GM12892 (cell line): ENCODE data around the gene CTR9.

Source experiments
- DNase-seq: peaks from one replicate; pipeline ENCODE4 v3.0.0; 2011; ENCODE audit not compliant: insufficient read length
- FAIRE-seq: peaks from 2 replicates; lab custom pipeline; 2011; peaks lifted over from hg19 to GRCh38; lab: Jason Lieb, UNC
- POLR2A ChIP-seq: IDR thresholded peaks from 2 replicates; pipeline ENCODE4 v1.6.1; 2011; ENCODE audit warnings: low read depth, low read length, control low read depth
- POLR2AphosphoS5 ChIP-seq: IDR thresholded peaks from 2 replicates; pipeline ENCODE4 v1.6.1; 2011; ENCODE audit warnings: low read depth, low read length, control low read depth
- TAF1 ChIP-seq: IDR thresholded peaks from 2 replicates; pipeline ENCODE4 v1.6.1; 2011; ENCODE audit warnings: low read depth, mild to moderate bottlenecking, control low read depth, low read length, borderline replicate concordance

The CTR9 gene

DNA sequence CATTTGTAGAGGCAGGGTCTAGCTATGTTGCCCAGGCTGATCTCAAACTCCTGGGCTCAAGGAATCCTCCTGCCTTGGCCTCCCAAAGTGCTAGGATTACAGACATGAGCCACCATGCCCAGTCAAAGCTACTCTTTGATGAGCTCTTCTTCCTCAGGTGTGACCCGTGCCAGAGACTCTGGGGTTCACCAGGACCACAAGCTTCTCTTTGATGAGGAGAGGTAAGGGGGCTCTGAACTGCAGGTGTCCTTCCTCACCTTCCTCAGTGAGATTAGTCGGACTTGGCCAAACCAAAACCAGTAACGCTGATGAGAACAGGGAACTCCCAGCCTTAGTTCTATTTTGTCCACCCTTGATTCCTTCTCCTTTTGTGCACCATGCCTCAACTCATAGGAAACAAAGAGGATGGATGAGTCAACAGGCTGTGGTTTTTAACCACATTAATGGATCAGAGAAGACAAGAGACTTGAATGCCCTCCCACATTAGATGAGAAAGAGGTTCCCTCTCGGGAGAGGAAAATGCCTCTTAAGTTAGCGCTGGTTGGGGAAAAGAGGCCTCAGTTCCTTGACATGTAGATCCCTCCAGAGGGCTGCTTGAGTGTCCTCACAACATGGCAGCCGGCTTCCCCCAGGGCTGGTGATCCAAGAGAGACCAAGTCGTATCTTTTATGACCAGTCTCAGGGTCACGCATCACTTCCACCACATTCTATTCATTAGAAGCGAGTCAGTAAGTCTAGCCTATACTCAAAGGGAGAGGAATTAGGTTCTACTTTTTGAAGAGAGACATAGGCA is 25.7 kb upstream of the CTR9 start:
- FAIRE-seq (no peak), DNase-seq (no peak)
- TF ChIP-seq POLR2A (no peak), TAF1 (no peak), POLR2AphosphoS5 (no peak)

DNA sequence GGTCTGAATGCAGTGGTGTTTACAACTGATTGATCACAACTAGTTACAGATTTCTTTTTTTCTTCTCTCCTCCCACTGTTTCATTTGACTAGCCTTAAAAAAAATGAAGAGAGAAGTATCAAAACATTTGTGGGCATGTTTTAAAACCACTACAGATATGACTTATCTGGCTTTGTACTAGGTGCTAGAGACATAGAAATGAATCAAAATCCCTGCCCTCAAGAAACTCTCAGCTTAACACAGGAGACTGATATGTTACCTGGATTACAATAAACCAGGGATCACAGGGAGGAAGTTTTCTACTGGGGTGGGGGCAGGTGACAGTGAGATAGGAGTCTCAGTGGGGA is 25.2 kb upstream of the CTR9 start:
- no peak for FAIRE-seq
- DNase-seq = no peak
- no peak for TF ChIP-seq POLR2AphosphoS5
- no peak for TF ChIP-seq POLR2A
- no peak for TF ChIP-seq TAF1

DNA sequence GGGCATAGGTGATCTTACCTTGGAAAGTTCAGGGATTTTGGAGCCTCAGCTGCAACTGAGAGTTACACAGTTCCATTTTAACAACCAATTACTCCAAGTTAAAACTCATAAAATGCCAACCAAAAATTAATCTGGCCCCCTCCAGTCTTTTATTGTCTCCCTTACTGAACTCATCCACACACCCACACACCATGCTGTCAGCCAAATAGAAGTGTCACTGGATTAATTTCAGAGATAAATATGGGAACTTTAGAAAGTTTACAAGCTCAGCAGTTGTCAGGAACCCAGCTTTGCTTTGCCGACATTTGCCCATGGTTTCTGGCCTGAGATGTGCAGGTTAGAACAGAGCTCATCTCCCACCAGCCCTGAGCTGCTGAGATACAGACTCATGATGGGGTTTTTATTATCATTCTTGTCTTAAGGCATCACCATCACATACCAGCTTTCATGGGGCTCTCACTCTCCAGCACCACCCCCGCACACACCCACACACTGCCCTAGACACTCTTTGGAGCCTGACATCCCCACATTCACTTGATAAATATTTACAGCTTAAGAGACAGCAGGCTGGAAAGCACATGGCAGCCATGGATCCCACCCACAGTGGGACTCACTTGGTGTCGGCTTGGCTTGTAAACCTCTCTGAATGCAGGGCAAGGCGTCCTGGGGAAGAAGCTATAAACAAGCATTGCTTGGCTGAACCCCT is 23.7 kb upstream of the CTR9 start:
- FAIRE-seq = no peak
- no peak for TF ChIP-seq TAF1

DNA sequence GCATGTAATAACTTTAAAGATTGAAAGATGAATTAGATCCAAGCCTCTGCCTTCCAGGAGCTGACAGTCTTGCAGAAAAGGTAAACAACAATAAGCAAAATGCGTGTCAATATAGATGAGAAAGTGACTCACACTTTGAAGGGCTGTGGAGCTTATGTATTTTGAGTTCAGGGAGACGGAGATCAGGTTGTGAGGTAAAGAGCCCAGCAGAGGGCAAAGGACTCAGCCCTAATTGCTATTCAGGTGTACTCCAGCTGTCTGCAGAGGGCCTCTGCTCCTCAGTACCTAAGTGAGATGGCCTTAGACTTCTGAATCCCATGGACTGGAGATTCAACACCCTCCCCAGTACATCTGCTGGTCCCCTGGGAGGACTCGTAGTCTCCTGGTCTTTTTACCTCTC is 22.9 kb upstream of the CTR9 start:
- TF ChIP-seq POLR2AphosphoS5 = no peak
- no peak for DNase-seq
- FAIRE-seq = no peak

More for the DNA sequence above, 23.7 kb upstream of the CTR9 start:
- DNase-seq = no peak

DNA sequence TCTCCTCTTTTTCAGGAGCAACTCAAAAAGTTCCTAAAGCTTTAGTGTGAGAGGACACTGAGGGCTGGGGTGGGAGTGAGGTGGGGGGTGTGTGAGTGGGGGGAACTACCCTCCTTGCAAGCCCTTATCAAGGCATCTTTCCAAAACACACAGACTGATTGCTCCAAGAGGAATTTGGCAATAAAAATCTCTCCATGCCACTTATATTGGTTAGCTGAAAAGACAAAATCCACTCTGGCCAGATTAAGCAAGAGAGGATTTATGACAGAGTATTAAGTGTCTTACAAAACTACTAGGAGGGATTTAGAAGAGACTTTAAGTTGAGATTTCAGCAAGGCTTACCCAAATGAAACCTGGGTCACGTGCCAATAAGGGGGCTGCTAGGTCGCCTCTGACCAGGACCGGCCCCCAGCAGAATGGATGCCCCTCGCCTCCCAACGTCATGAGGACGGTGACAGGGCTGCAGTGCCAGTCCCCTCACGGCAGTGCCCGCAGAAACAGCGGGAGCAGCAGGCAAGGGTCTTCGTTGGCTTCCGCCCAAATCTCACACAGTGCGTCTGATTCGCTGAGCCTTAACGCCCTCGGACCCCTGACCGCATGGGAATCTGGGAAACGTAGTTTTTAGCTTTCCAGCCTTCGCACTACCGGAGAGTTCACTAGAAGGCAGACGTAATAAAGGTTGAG is 22.1 kb upstream of the CTR9 start:
- DNase-seq (no peak), FAIRE-seq (no peak)
- TF ChIP-seq POLR2AphosphoS5 = no peak
- TF ChIP-seq TAF1 = no peak
- TF ChIP-seq POLR2A = no peak

DNA sequence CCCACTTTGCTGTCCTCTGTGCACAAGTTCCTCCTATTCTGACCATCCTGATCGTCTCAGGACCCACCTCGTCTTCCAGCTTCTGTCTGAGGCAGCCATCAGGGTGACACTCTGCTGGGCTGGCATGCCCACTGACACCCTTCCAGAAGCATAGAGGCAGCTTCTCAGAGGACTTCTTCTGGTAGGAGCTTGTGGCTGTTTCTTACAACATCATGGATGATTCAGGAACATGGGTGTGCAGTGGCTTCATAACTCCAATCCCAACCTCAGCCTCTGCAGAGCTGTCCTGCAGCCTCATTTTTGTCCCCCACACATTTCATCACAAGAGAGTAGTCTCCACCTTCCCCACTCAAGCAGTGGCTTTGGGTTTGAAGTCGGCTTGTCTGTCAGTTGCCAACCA is 20.9 kb upstream of the CTR9 start:
- TF ChIP-seq POLR2A (no peak), TAF1 (no peak), POLR2AphosphoS5 (no peak)
- DNase-seq = no peak
- FAIRE-seq = no peak

DNA sequence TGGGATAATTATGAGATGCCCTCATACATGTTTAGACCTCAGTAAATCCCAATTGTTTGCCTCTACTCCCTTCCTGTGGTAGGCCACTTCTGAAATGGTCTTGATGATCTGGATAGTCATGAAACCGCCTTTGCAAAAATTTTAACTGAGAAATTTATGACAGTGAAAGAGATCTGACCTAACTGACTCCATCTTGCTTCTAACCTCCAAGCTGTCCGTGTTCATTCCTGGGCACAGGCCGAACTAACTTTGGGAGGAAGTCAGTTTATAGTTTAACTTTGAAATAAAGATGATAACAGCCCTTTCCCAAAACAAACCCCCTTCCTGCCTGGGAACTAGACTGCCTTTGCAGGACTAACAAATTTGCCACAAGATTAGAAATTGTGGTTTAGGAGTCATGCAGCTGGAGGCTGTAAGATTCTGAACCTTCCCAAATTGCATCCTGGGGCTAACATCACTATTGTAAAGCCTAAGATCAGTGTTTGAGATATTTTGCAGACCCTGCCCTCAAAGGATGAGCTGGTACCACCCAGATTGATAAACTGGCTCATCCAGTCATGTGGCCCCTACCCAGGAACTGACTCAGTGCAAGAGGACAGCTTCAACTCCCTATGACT is 19.9 kb upstream of the CTR9 start:
- TF ChIP-seq TAF1 (no peak), POLR2A (no peak), POLR2AphosphoS5 (no peak)
- no peak for FAIRE-seq

DNA sequence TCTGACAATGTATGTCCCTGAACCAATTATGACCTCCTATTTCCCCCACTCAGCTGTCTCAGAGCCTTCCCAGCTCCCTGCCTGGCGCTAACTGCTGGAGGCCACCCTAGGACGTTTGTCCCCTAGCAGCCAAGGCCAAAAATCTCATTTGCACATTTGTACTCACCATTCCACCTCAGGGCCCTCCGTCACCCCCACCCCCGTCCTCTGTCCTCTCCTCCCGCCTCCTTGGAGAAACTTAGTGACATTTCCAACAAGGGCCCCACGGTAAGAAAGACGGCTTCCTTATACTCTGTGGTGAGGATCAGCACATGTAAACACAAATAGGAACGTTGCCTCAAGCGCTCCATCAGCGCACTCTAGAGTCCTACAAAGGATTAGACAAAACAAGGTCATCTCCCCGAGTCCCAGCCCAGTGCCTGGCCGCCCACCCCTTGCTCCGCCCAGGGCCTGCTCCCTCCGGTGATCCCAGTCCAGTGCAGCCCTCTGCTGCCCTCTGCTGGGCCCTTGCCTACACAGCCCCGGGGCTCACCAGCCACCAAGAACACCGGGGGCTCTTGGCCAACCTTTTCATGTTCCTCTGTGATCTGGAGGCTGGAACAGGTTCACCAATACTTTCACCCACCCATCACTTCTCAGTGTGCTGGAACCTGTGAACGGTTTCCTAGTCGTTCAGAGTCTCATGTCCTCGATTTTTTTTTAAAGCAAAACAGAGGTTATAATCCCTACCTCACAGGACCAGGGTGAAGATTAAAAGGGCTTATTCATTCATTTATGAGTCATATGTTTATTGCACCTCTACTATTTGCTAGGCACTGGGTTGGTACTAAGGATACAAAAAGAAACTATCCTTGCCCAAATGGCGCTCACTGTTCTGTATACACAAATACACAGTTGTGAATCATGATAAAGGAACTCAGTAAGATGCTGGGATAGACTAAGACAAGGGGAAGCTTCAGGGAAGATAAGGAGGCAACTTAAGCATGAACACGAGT is 15.3 kb upstream of the CTR9 start:
- peak; percentile 99 for FAIRE-seq

More for the DNA sequence above, 19.9 kb upstream of the CTR9 start:
- no peak for DNase-seq

DNA sequence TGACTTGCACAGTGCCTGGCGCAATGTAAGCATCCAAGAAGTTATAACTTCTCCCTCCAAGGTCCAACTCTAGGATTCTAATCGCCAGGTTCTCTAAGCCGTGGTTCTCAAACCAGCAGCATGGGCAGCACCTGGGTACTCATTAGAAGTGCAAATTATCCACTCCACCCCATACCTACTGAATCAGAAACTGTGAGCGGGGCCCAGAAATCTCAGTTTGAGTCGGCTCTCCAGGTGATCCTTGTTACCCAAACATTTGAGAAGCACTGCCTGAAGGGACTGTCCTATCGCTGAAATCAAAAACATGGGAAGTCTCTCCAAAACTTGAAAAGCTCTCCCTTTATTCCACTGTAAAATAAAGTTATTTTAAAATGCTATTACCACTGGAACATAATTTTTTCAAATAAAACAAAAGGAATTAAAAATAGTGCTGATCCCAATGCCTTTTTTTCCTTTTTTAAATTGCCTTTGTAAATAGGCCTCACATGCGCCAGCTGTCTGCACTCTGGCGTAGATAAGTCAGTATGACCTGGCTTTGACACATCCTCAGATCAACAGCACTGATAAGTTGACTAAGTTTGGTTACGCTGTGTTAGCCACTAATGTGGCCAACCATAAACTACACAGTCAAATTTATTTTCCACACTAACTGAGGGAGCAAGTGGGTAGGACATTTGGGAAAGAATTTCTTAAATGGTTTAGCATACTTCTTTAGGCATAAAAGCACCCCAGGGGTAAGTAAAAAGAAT is 8.4 kb upstream of the CTR9 start:
- TF ChIP-seq TAF1 = no peak
- no peak for TF ChIP-seq POLR2A
- TF ChIP-seq POLR2AphosphoS5 = no peak
- DNase-seq = no peak
- peak; percentile 44 for FAIRE-seq

More for the DNA sequence above, 15.3 kb upstream of the CTR9 start:
- TF ChIP-seq TAF1 (no peak), POLR2AphosphoS5 (no peak), POLR2A (no peak)
- DNase-seq = peak; percentile 79
